ENCODE measurements around the gene C3orf22.

The C3orf22 gene

DNA sequence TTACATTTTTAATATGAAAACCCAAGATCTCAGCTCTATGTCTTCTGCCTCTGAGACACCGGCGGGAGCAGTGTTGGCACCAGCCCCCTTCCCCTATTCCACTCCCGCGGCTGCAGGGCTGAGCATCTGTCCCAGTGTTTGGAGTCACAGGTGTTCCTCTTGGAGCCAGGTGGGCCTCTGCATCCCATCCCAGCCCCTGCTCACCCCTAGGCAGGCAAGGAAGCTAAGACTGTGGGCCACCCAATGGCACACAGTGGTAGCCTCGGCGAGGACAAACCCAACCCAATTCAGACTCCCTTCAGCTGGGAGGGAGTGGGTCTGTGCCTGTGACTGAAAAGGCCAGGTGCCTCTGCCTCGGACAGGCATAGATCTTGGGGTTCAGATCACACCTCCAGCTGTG is 31.7 kb downstream of the C3orf22 start:
- Histone ChIP-seq H3K4me1 (ENCODE audit: low read length) (no peaks in the 10 kb centered on the region), H3K9me3 (replicated peaks; ENCODE audit: insufficient read depth, low read length) (no peaks in the 10 kb centered on the region), H3K4me3 (ENCODE audit: low read length) (no peak overlapping the region), H3K27ac (ENCODE audit: low read length) (no peak overlapping the region), H3K9ac (ENCODE audit: low read length) (no peak overlapping the region), H3K27me3 (replicated peaks; ENCODE audit: insufficient read depth, low read length) (peaks cover 28% of the 10 kb centered on the region), H3K9me2 (replicated peaks; ENCODE audit: insufficient read depth, low read length) (no peaks in the 10 kb centered on the region), H2AFZ (ENCODE audit: low read length) (no peak overlapping the region), H3K4me2 (ENCODE audit: low read depth, low read length) (no peak overlapping the region), H4K20me1 (ENCODE audit: insufficient read depth, low read length) (no peaks in the 10 kb centered on the region), H3K79me2 (ENCODE audit: low read length) (no peaks in the 10 kb centered on the region), H3F3A (ENCODE audit: insufficient read depth, low read length) (no peaks in the 10 kb centered on the region), H3K36me3 (replicated peaks; ENCODE audit: insufficient read depth, low read length) (no peaks in the 10 kb centered on the region)
- no peak for DNase-seq
- TF ChIP-seq EZH2 (optimal IDR thresholded peaks at IDR 0.05; ENCODE audit: low read depth, low read length): no peak
- TF ChIP-seq EZH2phosphoT487 (IDR thresholded peaks at IDR 0.05; ENCODE audit: low read length): no peak
- TF ChIP-seq, protein P1, sequence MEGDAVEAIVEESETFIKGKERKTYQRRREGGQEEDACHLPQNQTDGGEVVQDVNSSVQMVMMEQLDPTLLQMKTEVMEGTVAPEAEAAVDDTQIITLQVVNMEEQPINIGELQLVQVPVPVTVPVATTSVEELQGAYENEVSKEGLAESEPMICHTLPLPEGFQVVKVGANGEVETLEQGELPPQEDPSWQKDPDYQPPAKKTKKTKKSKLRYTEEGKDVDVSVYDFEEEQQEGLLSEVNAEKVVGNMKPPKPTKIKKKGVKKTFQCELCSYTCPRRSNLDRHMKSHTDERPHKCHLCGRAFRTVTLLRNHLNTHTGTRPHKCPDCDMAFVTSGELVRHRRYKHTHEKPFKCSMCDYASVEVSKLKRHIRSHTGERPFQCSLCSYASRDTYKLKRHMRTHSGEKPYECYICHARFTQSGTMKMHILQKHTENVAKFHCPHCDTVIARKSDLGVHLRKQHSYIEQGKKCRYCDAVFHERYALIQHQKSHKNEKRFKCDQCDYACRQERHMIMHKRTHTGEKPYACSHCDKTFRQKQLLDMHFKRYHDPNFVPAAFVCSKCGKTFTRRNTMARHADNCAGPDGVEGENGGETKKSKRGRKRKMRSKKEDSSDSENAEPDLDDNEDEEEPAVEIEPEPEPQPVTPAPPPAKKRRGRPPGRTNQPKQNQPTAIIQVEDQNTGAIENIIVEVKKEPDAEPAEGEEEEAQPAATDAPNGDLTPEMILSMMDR (IDR thresholded peaks at IDR 0.05; ENCODE audit: low read length): no peak

DNA sequence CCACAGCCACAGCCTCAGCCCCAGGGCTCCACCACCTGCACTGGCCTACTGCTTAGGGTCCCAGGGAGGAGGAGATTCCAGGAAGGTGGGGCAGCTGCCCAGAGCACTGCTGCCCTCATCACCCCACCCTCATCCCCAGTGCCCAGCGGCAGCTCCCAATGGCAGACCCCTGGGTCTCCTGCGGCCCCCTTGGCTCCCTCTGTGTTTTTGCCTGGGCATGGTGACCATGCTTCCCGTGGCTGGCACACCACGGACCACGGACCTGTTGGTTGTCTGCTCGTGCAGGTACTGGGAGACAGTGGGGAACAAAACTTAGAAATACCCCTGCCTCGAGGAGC is 32.1 kb downstream of the C3orf22 start:
- H3K79me2 ChIP-seq (ENCODE audit: low read length): no peaks in the 10 kb centered on the region
- peaks cover 24% of the 10 kb centered on the region for H3K27me3 ChIP-seq (replicated peaks; ENCODE audit: insufficient read depth, low read length)
- no peaks in the 10 kb centered on the region for H3K4me1 ChIP-seq (ENCODE audit: low read length)
- H2AFZ ChIP-seq (ENCODE audit: low read length): no peak overlapping the region
- no peak overlapping the region for H3K4me2 ChIP-seq (ENCODE audit: low read depth, low read length)
- H3F3A ChIP-seq (ENCODE audit: insufficient read depth, low read length): no peaks in the 10 kb centered on the region
- no peak overlapping the region for H3K4me3 ChIP-seq (ENCODE audit: low read length)
- no peak overlapping the region for H3K9ac ChIP-seq (ENCODE audit: low read length)
- H3K9me3 ChIP-seq (replicated peaks; ENCODE audit: insufficient read depth, low read length): no peaks in the 10 kb centered on the region
- no peak for DNase-seq
- H4K20me1 ChIP-seq (ENCODE audit: insufficient read depth, low read length): no peaks in the 10 kb centered on the region
- H3K9me2 ChIP-seq (replicated peaks; ENCODE audit: insufficient read depth, low read length): no peaks in the 10 kb centered on the region
- H3K36me3 ChIP-seq (replicated peaks; ENCODE audit: insufficient read depth, low read length): no peaks in the 10 kb centered on the region
- H3K27ac ChIP-seq (ENCODE audit: low read length): no peak overlapping the region
- TF ChIP-seq EZH2phosphoT487 (IDR thresholded peaks at IDR 0.05; ENCODE audit: low read length): no peak
- TF ChIP-seq, protein P1 (IDR thresholded peaks at IDR 0.05; ENCODE audit: low read length): no peak
- TF ChIP-seq EZH2 (optimal IDR thresholded peaks at IDR 0.05; ENCODE audit: low read depth, low read length): no peak

DNA sequence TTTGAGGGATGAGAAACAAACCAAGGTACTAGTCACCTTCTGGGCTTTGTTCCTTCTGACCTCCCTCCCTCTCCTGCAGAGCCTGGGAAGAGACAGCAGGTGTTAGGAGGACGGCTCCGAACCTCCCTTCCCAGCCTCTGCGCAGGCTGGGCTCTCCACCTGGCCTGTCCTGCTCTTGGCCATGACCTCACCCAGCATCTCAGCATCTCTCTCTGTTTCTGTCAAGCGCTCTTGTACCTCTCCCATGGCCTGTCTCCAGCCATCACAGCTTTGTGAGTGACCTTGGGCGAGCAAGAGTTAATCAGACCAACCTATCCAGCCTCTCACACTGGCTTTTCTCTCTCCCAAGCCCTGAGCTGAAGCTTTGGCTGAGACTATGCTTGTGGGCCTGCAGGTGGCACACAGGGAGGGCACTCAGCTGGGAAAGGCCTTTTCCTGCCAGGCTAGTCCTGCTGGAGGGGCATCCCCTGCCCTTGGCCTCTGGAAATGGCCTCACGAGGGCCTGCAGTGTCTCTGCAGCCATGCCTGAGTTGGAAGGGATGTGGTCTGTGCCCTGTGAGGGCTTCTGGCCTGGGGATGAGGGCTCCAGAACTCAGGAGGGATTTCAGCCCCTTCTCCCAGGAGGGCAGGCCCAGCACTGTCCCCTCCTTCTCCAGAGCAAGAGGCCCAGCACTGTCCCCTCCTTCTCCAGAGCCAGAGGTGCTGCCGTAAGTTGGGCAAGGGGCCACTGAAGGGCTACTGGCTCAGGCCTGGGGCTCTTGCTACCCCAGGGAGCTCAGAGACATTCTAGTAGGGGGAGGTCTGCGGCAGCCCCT is 32.7 kb downstream of the C3orf22 start:
- TF ChIP-seq EZH2 (optimal IDR thresholded peaks at IDR 0.05; ENCODE audit: low read depth, low read length): no peak
- TF ChIP-seq, protein P1 (IDR thresholded peaks at IDR 0.05; ENCODE audit: low read length): no peak
- TF ChIP-seq EZH2phosphoT487 (IDR thresholded peaks at IDR 0.05; ENCODE audit: low read length): no peak
- H3K4me1 ChIP-seq (ENCODE audit: low read length): no peaks in the 10 kb centered on the region

More for the DNA sequence above, 32.7 kb downstream of the C3orf22 start:
- Histone ChIP-seq H3K27ac (ENCODE audit: low read length) (no peak overlapping the region), H3K4me2 (ENCODE audit: low read depth, low read length) (no peak overlapping the region), H3K79me2 (ENCODE audit: low read length) (no peaks in the 10 kb centered on the region), H3K9me3 (replicated peaks; ENCODE audit: insufficient read depth, low read length) (no peaks in the 10 kb centered on the region), H3K4me3 (ENCODE audit: low read length) (no peak overlapping the region), H4K20me1 (ENCODE audit: insufficient read depth, low read length) (no peaks in the 10 kb centered on the region), H3F3A (ENCODE audit: insufficient read depth, low read length) (no peaks in the 10 kb centered on the region), H3K9me2 (replicated peaks; ENCODE audit: insufficient read depth, low read length) (no peaks in the 10 kb centered on the region), H3K36me3 (replicated peaks; ENCODE audit: insufficient read depth, low read length) (no peaks in the 10 kb centered on the region), H3K9ac (ENCODE audit: low read length) (no peak overlapping the region), H3K27me3 (replicated peaks; ENCODE audit: insufficient read depth, low read length) (peaks cover 24% of the 10 kb centered on the region), H2AFZ (ENCODE audit: low read length) (no peak overlapping the region)
- DNase-seq: no peak
